Measurements from ENCODE around the gene NDUFS6.

DNA sequence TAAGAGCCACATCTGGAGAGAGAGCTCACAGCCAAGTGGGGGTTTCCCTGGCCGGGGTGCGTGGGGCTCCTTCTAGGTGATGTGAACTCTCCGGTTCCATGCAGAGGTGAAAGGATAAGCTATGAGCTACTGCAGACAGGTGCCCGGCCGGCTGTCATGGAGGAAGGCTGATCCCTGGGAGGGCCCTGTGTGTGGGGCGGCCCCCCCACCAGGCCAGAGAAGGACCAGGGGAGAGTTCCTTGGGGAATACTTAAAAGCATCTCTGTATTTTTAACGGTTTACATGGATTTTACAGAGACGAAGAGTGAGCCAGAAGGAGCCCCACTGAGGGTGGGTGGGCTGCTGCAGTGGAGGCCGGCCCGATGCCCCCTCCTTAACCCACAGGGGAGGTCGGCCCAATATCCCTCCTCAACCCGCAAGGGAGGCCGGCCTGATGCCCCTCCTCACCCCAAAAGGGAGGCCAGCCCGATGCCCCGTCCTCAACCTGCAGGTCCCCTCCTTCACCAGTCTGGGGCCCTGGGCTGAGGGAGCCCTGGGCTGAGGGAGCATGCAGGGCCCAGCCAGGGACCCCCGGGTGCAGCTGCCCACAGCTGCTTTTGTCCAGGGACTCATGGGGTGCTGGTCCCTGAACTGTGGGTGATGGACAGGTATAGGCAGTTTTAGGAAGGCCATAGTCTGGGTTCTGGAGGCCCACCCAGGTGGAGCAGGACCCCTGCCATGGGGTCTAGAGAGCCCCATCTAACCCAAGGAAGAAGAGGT lies 33.5 kb upstream of the NDUFS6 start:
- TF ChIP-seq, protein P1, sequence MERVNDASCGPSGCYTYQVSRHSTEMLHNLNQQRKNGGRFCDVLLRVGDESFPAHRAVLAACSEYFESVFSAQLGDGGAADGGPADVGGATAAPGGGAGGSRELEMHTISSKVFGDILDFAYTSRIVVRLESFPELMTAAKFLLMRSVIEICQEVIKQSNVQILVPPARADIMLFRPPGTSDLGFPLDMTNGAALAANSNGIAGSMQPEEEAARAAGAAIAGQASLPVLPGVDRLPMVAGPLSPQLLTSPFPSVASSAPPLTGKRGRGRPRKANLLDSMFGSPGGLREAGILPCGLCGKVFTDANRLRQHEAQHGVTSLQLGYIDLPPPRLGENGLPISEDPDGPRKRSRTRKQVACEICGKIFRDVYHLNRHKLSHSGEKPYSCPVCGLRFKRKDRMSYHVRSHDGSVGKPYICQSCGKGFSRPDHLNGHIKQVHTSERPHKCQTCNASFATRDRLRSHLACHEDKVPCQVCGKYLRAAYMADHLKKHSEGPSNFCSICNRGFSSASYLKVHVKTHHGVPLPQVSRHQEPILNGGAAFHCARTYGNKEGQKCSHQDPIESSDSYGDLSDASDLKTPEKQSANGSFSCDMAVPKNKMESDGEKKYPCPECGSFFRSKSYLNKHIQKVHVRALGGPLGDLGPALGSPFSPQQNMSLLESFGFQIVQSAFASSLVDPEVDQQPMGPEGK (CRISPR knock-in tag; IDR thresholded peaks at IDR 0.05; ENCODE audit: borderline replicate concordance) = no peak
- no peak for TF ChIP-seq ZFP3 (CRISPR knock-in tag; IDR thresholded peaks at IDR 0.05)
- TF ChIP-seq BACH2 (CRISPR knock-in tag; IDR thresholded peaks at IDR 0.05; ENCODE audit: borderline replicate concordance) = no peak
- TF ChIP-seq RARB (CRISPR knock-in tag; IDR thresholded peaks at IDR 0.05) = no peak
- TF ChIP-seq ESRRG (CRISPR knock-in tag; IDR thresholded peaks at IDR 0.05) = no peak
- TF ChIP-seq GLIS3 (CRISPR knock-in tag; IDR thresholded peaks at IDR 0.05) = no peak
- TF ChIP-seq OSR1 (CRISPR knock-in tag; IDR thresholded peaks at IDR 0.05) = no peak

Data from SK-N-SH treated with all-trans-retinoic acid at 6 μM for 48 hours (cell line).